Psoas muscle (tissue), 8 donors: ENCODE data around the gene GPR107. TPM values are rescaled to one million over a fixed set of nuclear protein-coding genes. Genes with fewer than 3 reads are reported as not detected.

ENCODE experiments used
- ATAC-seq, 4 donors: fragments of 200-7000 bp; cut with Tn5 transposase; one replicate each; pipeline ENCODE4 v1.9.1; 2020; ENCODE audit warnings: moderate library complexity in 3 of 4, mild to moderate bottlenecking in 2 of 4
- DNase-seq, 2 donors: peaks; one replicate each; pipeline ENCODE4 v3.0.0-alpha.2; 2020
- H3K27ac ChIP-seq: fragments of 200-600 bp; one replicate; pipeline ENCODE4 v1.8.0; 2022
- H3K27me3 ChIP-seq, 3 donors: fragments of 200-600 bp in 1 of 3; one replicate each; pipeline versions ENCODE4 v1.6.1 to v1.8.0; 2013 to 2022; ENCODE audit warnings: low read length in 2 of 3, mild to moderate bottlenecking in 2 of 3, moderate library complexity in 1 of 3; ENCODE audit not compliant: insufficient read depth in 3 of 3
- H3K36me3 ChIP-seq, 2 donors: fragments of 200-600 bp in 1 of 2; one replicate each; pipeline versions ENCODE4 v1.6.1 to v1.8.0; 2013 to 2022; ENCODE audit warnings: low read depth in 1 of 2, mild to moderate bottlenecking in 1 of 2, moderate library complexity in 1 of 2; ENCODE audit not compliant: insufficient read depth in 1 of 2
- H3K4me1 ChIP-seq: fragments of 200-600 bp; one replicate; pipeline ENCODE4 v1.8.0; 2022
- H3K4me3 ChIP-seq: fragments of 200-600 bp; one replicate; pipeline ENCODE4 v1.8.0; 2022; ENCODE audit warnings: mild to moderate bottlenecking
- H3K9me3 ChIP-seq: fragments of 200-600 bp; one replicate; pipeline ENCODE4 v1.8.0; 2022
- WGBS, 3 donors: extraction: QIAGEN DNeasy Blood & Tissue Kit; methylation state at CpG; one replicate each; pipeline versions ENCODE4 v1.1.6 to v1.1.7; 2013; 5-methylcytosine and 5-hydroxymethylcytosine counted together
- intact Hi-C, 2 donors: fragments of 100-400 bp; cut with DNase I; formaldehyde crosslinking; loops; one replicate each; pipeline versions ENCODE4 v1.11.0 to v1.14.2; 2022
- polyA plus RNA-seq, 3 donors: library from polyadenylated mRNA; stranded (reverse); fragments of 200-250 nt; gene quantifications; one replicate each; pipeline ENCODE4 v1.2.3, GENCODE V29; 2013
- total RNA-seq, 4 donors: library from RNA; stranded (reverse); fragmentation: NEBNext Ultra II Directional in 2 of 4; extraction: Animal tissue kit (Norgen Biotek cat#: 25700) in 2 of 4; gene quantifications; one replicate each; pipeline versions ENCODE4 v1.2.1 to v1.2.4, GENCODE V29; 2021 to 2023
- TF ChIP-seq, protein P1 (sequence below): fragments of 200-600 bp; IDR thresholded peaks from one replicate; pipeline ENCODE4 v1.8.0; 2022; ENCODE audit warnings: antibody characterized with exemption
- donor health status: healthy with polysubstance abuse.
- donor health status: DM: no; HTN: no; CAD: no; lungs with moderate emphysema.
- donor health status: Bipolar disorder and iron deficiency.
- donor health status: healthy.
- donor health status: DM: yes; HTN: yes; CAD: no.
- donor health status: DM: no; HTN: no; CAD: no.
- donor health status: DM: no; HTN: no; CAD: no.
- donor health status: DM: yes; HTN: yes; CAD: no.

Gene GPR107
- total and polyA plus RNA-seq, 7 donors = 8.9 to 28.1 (median 19.9) TPM

DNA sequence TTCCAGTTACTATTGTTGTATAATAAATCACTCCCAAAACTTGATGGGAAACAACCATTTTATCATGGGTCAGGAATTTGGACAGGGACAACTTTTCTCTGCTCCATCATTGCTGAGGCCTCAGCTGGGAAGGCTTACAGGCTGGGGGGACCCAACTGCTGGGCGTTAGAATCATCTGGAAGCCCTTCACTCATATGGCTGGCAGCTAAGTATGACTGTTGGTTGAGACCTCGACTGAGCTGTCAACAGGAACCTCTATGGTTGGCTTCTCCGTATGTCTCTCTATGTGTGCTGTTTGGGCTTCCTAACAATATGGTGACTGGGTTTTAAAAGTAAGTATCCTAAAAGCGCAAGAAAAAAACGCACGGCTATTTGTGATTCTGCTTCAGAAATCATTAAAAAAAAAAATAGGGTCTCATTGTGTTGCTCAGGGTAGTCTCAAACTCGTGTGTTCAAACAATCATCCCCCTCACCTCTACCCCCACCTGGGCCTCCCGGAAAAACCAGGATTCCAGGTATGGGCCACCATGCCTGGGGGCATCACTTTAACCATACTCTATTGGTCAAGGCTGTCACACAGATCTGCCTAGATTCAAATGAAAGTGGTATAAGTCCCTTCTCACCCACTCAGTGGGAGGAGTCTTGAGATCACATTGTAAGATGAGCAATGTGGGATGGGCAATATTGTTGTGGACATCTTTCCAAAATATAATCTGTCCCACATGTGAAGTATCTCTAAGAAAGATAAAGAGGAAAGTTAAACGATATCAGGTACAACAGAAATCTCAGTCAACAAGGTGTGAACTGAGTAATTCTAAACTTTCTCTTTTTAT is 26.0 kb upstream of the GPR107 start:
- H3K27ac ChIP-seq = peak overlapping the region; percentile 7

DNA sequence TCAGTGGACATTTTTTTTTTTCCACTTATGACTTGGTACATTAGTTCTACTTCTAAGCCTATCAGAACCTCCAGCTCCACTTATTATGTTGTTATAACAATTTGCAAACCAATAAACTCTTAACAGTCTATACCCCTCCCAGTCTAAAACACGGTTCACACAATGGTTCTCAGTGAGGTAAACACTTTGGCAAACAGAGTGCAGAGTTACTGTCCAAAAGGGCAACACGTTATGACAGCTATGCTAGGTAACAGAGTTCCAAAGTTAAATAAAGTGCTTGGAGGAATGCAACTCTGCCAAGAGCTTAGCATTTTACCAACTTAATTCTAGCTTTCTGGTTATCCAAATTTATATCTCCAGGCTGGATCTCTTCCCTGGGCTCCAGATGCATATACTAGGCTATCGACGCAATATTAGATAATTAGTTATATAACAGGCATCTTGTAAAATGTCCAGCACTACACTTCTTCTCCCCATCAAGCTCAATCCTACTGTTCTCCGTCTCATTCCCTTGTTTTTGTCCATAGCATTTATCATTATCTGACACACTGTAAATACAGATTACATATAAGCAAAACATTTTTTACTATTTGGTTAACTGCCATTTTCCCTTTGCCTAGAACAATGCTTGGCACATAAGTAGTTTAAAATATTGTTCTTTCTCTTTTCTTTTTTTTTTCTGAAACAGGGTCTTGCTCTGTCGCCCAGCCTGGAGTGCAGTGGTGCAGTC is 25.0 kb upstream of the GPR107 start:
- ATAC-seq = no peak

More for the DNA sequence above, 26.0 kb upstream of the GPR107 start:
- TF ChIP-seq, protein P1, sequence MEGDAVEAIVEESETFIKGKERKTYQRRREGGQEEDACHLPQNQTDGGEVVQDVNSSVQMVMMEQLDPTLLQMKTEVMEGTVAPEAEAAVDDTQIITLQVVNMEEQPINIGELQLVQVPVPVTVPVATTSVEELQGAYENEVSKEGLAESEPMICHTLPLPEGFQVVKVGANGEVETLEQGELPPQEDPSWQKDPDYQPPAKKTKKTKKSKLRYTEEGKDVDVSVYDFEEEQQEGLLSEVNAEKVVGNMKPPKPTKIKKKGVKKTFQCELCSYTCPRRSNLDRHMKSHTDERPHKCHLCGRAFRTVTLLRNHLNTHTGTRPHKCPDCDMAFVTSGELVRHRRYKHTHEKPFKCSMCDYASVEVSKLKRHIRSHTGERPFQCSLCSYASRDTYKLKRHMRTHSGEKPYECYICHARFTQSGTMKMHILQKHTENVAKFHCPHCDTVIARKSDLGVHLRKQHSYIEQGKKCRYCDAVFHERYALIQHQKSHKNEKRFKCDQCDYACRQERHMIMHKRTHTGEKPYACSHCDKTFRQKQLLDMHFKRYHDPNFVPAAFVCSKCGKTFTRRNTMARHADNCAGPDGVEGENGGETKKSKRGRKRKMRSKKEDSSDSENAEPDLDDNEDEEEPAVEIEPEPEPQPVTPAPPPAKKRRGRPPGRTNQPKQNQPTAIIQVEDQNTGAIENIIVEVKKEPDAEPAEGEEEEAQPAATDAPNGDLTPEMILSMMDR = no peak
- ATAC-seq (no peak), DNase-seq (no peak)
- Histone ChIP-seq H3K27me3 (no peaks in the 10 kb centered on the region), H3K4me3 (no peak overlapping the region), H3K4me1 (peaks cover 71% of the 10 kb centered on the region), H3K36me3 (no peaks in the 10 kb centered on the region), H3K9me3 (no peaks in the 10 kb centered on the region)
- intact Hi-C loops = no loop called here
- 89 to 91% (median 89%) methylated on average over 9 of the region's 9 CpGs for WGBS, 3 donors

DNA sequence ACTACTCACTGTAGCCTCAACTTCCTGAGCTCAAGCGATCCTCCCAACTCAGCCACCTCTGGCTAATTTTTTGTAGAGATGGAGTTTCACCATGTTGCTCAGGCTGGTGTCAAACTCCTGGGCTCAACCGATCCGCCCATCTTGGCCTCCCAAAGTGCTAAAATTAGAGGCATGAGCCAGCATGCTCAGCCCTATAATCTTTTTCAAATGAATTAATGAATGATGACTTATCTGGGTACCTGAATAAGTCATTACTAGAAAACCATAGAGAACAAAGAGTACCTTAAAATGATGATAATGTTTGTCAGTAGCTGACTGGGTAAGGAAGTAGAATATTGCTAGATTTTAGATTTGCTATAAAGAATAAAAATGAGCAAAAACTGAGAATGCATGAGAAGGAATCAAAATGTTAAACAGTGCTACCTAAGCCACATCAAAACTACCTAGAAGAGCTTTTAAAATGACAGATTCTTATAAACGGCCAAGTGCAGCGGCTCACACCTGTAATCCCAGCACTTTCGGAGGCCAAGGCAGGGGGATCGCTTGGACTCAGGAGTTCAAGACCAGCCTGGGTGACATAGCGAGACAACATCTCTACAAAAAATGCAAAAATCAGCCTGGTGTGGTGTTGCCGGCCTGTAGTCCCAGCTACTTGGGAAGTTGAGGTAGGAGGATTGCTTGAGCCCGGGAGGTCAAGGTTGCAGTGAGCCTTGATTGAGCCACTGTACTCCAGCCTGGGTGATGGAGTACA is 24.3 kb upstream of the GPR107 start:
- no peaks in the 10 kb centered on the region for H3K9me3 ChIP-seq
- H3K4me1 ChIP-seq = peaks cover 61% of the 10 kb centered on the region
- no peak overlapping the region for H3K4me3 ChIP-seq
- no peaks in the 10 kb centered on the region for H3K27me3 ChIP-seq
- WGBS, 3 donors = 80 to 86% (median 84%) methylated on average over 10 of the region's 10 CpGs
- intact Hi-C loops = no loop called here
- H3K36me3 ChIP-seq = no peaks in the 10 kb centered on the region
- TF ChIP-seq, protein P1 = no peak
- ATAC-seq = peak; percentile 28 to 63 (median 45)
- H3K27ac ChIP-seq = no peak overlapping the region
- no peak for DNase-seq

More for the DNA sequence above, 25.0 kb upstream of the GPR107 start:
- Histone ChIP-seq H3K4me3 (no peak overlapping the region), H3K9me3 (no peaks in the 10 kb centered on the region), H3K36me3 (no peaks in the 10 kb centered on the region), H3K27me3 (no peaks in the 10 kb centered on the region), H3K27ac (peak overlapping the region; percentile 7), H3K4me1 (peaks cover 65% of the 10 kb centered on the region)
- TF ChIP-seq, protein P1 = no peak
- no peak for DNase-seq
- WGBS, 3 donors = 44 to 57% (median 49%) methylated on average over 6 of the region's 6 CpGs
- intact Hi-C loops = no loop called here

DNA sequence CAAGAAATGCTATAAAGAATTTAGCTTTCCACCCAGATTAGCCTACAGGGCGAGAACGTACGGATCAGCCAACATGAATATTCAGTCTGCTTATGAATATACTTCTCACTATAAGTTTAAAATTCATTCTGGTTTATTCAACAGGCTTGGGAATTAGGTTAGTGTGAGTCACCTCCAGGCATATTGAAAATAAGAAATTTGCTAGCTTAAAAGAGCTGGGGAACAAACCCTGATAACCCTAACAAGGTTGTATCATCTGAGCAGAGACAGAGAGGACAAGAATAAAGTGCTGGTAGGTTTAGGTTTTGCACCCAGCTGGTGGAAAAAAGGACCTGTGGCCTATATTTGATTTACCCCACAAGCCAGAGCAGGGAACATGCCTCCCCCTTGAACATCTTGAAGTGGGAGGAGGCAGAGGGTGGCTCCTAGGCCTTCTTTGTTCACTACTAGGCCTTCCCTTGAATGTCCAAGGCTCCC is 23.0 kb upstream of the GPR107 start:
- no peak for DNase-seq
- WGBS, 3 donors = 92 to 94% (median 92%) methylated on average over 3 of the region's 3 CpGs
- no peak for ATAC-seq

More for the DNA sequence above, 23.0 kb upstream of the GPR107 start:
- Histone ChIP-seq H3K9me3 (no peaks in the 10 kb centered on the region), H3K36me3 (no peaks in the 10 kb centered on the region), H3K4me3 (no peak overlapping the region), H3K4me1 (peaks cover 52% of the 10 kb centered on the region), H3K27ac (peak overlapping the region; percentile 47), H3K27me3 (no peaks in the 10 kb centered on the region)
- TF ChIP-seq, protein P1 = no peak
- intact Hi-C loops = no loop called here
